IPS-15b (cell line): ENCODE results near the gene PKIB.

ENCODE experiments used
- H3K27me3 ChIP-seq: one replicate; pipeline ENCODE4 v1.6.1; 2013; ENCODE audit warnings: low read length; ENCODE audit not compliant: control insufficient read depth, insufficient read depth
- H3K36me3 ChIP-seq: one replicate; pipeline ENCODE4 v1.6.1; 2013; ENCODE audit warnings: low read length; ENCODE audit not compliant: control insufficient read depth, insufficient read depth
- H3K4me1 ChIP-seq: one replicate; pipeline ENCODE4 v1.6.1; 2013; ENCODE audit warnings: mild to moderate bottlenecking, low read length; ENCODE audit not compliant: control insufficient read depth, insufficient read depth
- H3K4me3 ChIP-seq: one replicate; pipeline ENCODE4 v1.5.1; 2013; ENCODE audit warnings: low read depth, low read length
- H3K9ac ChIP-seq: one replicate; pipeline ENCODE4 v1.6.1; 2013; ENCODE audit warnings: low read depth, mild to moderate bottlenecking, low read length
- H3K9me3 ChIP-seq: one replicate; pipeline ENCODE4 v1.6.1; 2013; ENCODE audit warnings: mild to moderate bottlenecking, low read length; ENCODE audit not compliant: control insufficient read depth, insufficient read depth

Gene PKIB

GRCh38 chr6:122671251-122671650 is 61.0 kb downstream of the PKIB start:
- no peak overlapping the region for H3K4me3 ChIP-seq
- H3K4me1 ChIP-seq, result no peaks in the 10 kb centered on the region
- no peaks in the 10 kb centered on the region for H3K36me3 ChIP-seq
- no peak overlapping the region for H3K9ac ChIP-seq
- no peaks in the 10 kb centered on the region for H3K9me3 ChIP-seq
- H3K27me3 ChIP-seq, result no peaks in the 10 kb centered on the region

DNA sequence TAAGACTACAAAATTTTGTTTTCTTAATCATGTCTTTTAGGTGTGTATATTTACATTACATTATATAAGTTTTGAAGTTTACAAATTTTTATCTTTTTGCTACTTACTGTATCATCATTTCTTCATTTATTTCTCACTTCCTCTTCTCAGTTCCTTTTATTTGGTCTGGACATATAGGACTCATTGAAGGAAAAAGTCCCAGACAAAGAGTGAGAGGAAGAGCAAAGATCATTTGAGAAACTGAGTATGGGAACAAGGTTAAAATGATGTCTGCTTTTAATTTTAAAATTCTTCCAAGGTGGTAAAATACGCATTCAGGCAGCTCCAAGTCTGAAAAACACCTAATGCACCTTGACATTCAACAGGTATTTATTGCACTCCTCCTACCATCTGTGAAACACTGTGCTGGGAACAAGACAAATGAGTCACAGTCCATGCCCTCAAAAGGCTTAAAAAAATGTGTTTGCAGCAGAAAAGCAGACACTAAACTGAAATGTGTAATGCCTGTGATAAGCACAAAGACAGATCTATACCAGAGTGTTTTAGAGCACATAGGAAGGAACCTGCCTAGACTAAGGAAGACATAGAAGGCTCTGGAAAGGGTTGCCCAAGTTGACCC is 63.2 kb downstream of the PKIB start:
- Histone ChIP-seq H3K4me1 (no peaks in the 10 kb centered on the region), H3K9me3 (no peaks in the 10 kb centered on the region), H3K36me3 (no peaks in the 10 kb centered on the region), H3K27me3 (no peaks in the 10 kb centered on the region), H3K9ac (no peak overlapping the region), H3K4me3 (no peak overlapping the region)

GRCh38 chr6:122676146-122676545 is 65.9 kb downstream of the PKIB start:
- Histone ChIP-seq H3K27me3 (no peaks in the 10 kb centered on the region), H3K4me1 (no peaks in the 10 kb centered on the region), H3K36me3 (no peaks in the 10 kb centered on the region), H3K4me3 (no peak overlapping the region), H3K9me3 (no peaks in the 10 kb centered on the region), H3K9ac (no peak overlapping the region)

DNA sequence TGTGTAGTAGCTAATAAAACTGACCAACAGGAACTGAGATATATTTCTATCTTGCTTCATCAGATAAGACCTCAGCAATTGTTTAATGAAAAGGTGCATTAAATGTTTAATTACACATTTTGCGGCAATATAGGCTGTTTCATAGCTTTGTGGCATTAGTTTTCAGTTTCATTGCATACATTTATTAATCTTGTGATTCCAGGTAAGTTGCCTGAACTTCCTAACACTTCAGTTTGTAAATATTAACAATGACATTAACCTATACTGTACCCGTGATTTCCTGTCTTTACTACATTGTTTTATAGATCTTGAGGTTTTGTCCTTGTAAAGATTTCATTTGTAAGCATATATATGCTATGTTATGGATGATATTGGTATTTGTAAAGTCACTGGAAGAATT is 66.5 kb downstream of the PKIB start:
- Histone ChIP-seq H3K27me3 (no peaks in the 10 kb centered on the region), H3K4me1 (no peaks in the 10 kb centered on the region), H3K36me3 (no peaks in the 10 kb centered on the region), H3K9me3 (no peaks in the 10 kb centered on the region), H3K4me3 (no peak overlapping the region), H3K9ac (no peak overlapping the region)

- no peaks in the 10 kb centered on the region for H3K4me1 ChIP-seq
- no peak overlapping the region for H3K4me3 ChIP-seq
- H3K9me3 ChIP-seq, result no peaks in the 10 kb centered on the region
- no peak overlapping the region for H3K9ac ChIP-seq
- no peaks in the 10 kb centered on the region for H3K36me3 ChIP-seq
- H3K27me3 ChIP-seq, result no peaks in the 10 kb centered on the region
Measured at GRCh38 chr6:122677406-122677805, 67.2 kb downstream of the PKIB start.

DNA sequence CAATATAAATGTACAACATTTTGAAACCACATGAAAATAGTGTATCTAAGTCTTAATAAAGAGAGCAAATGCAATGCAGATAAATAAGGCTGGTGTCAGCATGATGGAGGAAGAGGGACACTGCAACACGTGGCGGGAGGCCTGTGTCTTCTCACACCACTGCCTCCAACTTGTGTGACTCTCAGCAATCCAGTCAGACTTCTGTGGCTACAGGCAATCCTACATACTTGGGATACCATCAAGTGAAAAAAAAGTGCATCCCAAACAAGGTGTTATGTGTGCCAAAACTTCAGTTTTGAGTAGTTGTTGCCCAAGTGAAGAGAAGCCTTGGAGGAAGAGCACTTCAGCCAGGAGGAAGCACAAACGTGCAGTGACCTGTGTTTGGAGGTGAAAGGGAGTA is 68.6 kb downstream of the PKIB start:
- no peak overlapping the region for H3K9ac ChIP-seq
- no peaks in the 10 kb centered on the region for H3K4me1 ChIP-seq
- no peaks in the 10 kb centered on the region for H3K9me3 ChIP-seq
- H3K4me3 ChIP-seq, result no peak overlapping the region
- H3K36me3 ChIP-seq, result no peaks in the 10 kb centered on the region
- no peaks in the 10 kb centered on the region for H3K27me3 ChIP-seq

DNA sequence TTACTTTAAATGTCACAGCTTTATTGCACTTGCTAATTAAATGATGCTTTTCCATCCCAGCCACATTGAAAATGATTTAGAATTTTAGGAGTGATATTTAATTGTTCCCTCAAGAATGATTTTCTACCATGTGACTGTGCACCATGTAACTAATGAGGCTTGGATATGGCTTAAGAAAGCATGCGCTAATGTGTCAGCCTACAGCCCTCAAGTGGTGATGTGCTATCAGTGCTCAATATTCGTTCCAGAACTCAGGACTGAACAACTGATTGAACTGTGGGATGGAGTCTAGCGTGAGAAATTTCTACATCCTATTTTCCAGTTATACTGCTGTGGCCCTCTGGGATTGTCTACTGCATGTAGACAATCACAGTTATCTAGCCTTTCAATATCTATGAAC is 71.5 kb downstream of the PKIB start:
- no peaks in the 10 kb centered on the region for H3K9me3 ChIP-seq
- no peaks in the 10 kb centered on the region for H3K4me1 ChIP-seq
- H3K9ac ChIP-seq, result no peak overlapping the region
- H3K4me3 ChIP-seq, result no peak overlapping the region
- H3K36me3 ChIP-seq, result no peaks in the 10 kb centered on the region
- no peaks in the 10 kb centered on the region for H3K27me3 ChIP-seq

GRCh38 chr6:122683989-122684651 is 73.9 kb downstream of the PKIB start:
- Histone ChIP-seq H3K27me3 (no peaks in the 10 kb centered on the region), H3K9ac (no peak overlapping the region), H3K9me3 (no peaks in the 10 kb centered on the region), H3K36me3 (no peaks in the 10 kb centered on the region), H3K4me1 (no peaks in the 10 kb centered on the region), H3K4me3 (no peak overlapping the region)

DNA sequence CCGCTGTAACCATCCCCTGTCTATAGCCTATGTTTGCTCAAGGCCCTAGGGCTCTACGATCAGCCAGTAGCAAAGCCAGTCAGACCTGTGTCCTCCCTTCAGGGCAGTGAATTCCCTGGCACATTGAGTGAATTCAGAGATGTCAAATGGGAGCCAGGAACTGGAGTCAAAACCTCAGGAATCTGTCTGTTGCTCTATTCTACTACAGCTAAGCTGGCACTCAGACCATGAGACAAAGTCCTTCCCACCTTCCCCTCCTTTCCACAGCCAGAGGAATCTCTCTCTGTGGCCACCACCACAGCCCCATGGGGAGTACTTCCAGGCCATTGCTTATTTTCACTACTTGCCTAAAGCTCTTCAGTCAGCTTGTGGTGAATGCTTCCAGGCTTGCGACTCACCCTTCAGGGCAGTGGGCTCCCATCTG is 82.0 kb downstream of the PKIB start:
- H3K9me3 ChIP-seq, result no peaks in the 10 kb centered on the region
- H3K36me3 ChIP-seq, result no peaks in the 10 kb centered on the region
- no peaks in the 10 kb centered on the region for H3K27me3 ChIP-seq
- H3K4me3 ChIP-seq, result no peak overlapping the region
- H3K4me1 ChIP-seq, result peaks cover 5% of the 10 kb centered on the region
- H3K9ac ChIP-seq, result no peak overlapping the region

- no peak overlapping the region for H3K4me3 ChIP-seq
- no peak overlapping the region for H3K9ac ChIP-seq
- H3K4me1 ChIP-seq, result peaks cover 5% of the 10 kb centered on the region
- no peaks in the 10 kb centered on the region for H3K9me3 ChIP-seq
- no peaks in the 10 kb centered on the region for H3K36me3 ChIP-seq
- H3K27me3 ChIP-seq, result no peaks in the 10 kb centered on the region
Measured at GRCh38 chr6:122692807-122693580, 82.8 kb downstream of the PKIB start.

DNA sequence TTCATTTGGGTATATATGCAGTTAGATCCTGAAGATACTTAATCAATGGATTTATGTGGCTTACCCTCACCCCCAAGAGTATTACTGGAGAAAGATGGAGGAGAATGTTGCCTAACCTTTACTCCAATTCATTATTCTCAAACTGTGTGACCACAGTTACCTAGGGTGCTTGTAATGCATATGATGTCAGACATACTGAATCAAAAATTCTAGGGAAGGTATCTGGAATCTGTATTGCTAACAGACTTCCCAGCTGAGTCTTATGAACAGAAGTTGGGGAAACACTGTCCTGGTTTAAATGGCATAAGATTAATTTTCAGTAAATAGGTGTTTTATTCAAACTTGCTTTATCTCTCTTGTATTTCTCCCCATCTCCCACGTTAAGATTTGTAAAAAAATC is 83.9 kb downstream of the PKIB start:
- Histone ChIP-seq H3K36me3 (no peaks in the 10 kb centered on the region), H3K9ac (no peak overlapping the region), H3K4me3 (no peak overlapping the region), H3K9me3 (no peaks in the 10 kb centered on the region), H3K4me1 (peaks cover 5% of the 10 kb centered on the region), H3K27me3 (no peaks in the 10 kb centered on the region)

GRCh38 chr6:122694602-122695001 is 84.4 kb downstream of the PKIB start:
- H3K27me3 ChIP-seq, result no peaks in the 10 kb centered on the region
- H3K36me3 ChIP-seq, result no peaks in the 10 kb centered on the region
- H3K9ac ChIP-seq, result no peak overlapping the region
- no peaks in the 10 kb centered on the region for H3K9me3 ChIP-seq
- H3K4me1 ChIP-seq, result peaks cover 5% of the 10 kb centered on the region
- no peak overlapping the region for H3K4me3 ChIP-seq
